GM12864 (cell line): ENCODE results near the gene RBBP7.

ENCODE experiments used
- DNase-seq: peaks from one replicate; pipeline ENCODE4 v3.0.0-alpha.2; 2011; ENCODE audit warnings: low read depth
- H3K4me3 ChIP-seq: 2 replicates; pipeline ENCODE4 v1.5.1; 2011; ENCODE audit warnings: mild to moderate bottlenecking, low read depth, low read length, control low read depth
- CTCF ChIP-seq: IDR thresholded peaks from 2 replicates; pipeline ENCODE4 v1.5.1; 2011; ENCODE audit warnings: low read depth, mild to moderate bottlenecking, moderate library complexity, low read length, control low read depth, inconsistent platforms; ENCODE audit errors: missing control alignments

The RBBP7 gene

GRCh38 chrX:16903274-16904022 is 33.3 kb upstream of the RBBP7 start:
- no peak overlapping the region for H3K4me3 ChIP-seq
- no peak for TF ChIP-seq CTCF
- no peak for DNase-seq

DNA sequence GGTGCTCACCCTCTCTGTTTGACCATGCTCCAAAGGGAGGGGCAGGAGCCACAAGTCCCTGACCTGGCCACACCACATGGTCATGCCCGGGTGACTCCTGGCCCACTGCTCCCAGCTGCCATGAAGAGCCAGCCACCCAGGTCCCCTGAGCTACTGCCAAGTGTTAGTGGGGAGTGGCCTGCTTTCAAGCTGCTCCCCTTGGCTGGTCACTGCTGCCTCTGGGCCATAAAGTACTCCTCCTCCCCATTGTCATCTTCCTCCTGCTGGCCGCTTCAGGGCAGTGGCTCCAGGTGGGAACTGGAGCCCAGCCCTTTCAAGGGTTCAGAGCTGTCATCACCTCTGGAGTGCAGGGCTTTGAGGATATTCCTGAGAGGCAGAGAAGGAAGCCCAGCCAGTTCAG is 27.3 kb upstream of the RBBP7 start:
- no peak for TF ChIP-seq CTCF
- no peak for DNase-seq

DNA sequence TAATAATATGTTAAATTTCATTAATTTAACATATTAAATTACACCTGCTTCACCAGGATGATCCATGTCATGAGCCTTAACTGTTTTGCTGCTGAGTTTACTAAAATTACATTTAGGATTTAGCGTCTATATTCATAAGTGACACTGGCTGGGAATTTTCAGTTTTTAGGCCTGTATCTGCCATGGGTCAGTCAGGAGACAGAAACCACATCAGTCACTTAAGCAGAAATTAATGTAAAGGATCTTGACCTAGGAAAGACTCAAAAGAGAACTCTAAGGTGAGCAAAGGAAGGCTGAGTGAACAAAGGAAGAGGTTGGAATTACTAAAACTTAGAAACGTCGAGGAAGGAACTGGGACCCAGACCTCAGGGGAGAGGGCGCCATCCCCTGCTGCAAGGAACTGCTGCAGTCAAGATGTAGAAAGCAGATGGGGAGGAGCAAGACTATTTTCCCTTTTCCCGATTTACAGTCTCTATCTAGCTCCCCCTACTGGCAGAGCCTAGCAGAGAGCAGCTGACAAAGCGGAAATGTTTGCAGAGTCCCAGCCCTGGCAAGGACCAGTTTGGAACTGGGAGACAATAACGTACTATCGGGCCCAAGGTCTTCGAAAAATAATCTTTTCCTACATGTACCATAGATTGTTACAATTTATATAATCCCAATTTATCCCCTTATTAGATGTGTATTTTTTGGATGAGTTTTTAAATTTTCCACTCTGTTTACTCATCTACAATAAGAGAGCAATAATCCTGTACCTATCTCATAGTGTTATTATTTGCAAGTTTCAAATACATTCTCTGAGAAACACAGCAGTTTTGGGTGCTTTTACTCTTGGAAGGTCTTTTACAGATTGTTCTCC is 22.6 kb upstream of the RBBP7 start:
- TF ChIP-seq CTCF: peak; percentile 82
- no peak overlapping the region for H3K4me3 ChIP-seq

More for the DNA sequence above, 27.3 kb upstream of the RBBP7 start:
- no peak overlapping the region for H3K4me3 ChIP-seq

GRCh38 chrX:16885628-16886027 is 15.5 kb upstream of the RBBP7 start:
- no peak overlapping the region for H3K4me3 ChIP-seq
- no peak for TF ChIP-seq CTCF
- DNase-seq: no peak

More for the DNA sequence above, 22.6 kb upstream of the RBBP7 start:
- DNase-seq: no peak

GRCh38 chrX:16883487-16883804 is 13.3 kb upstream of the RBBP7 start:
- no peak for TF ChIP-seq CTCF
- no peak for DNase-seq
- H3K4me3 ChIP-seq: no peak overlapping the region

- peak overlapping the region; percentile 63 for H3K4me3 ChIP-seq
- peak; percentile 58 for TF ChIP-seq CTCF
- DNase-seq: no peak
Observed at GRCh38 chrX:16882702-16883486, 12.7 kb upstream of the RBBP7 start.
